GM13976 (cell line): ENCODE data around the gene SYT12.

Experiments
- DNase-seq: peaks from one replicate; pipeline ENCODE4 v3.0.0; 2012; ENCODE audit warnings: low spot score
- in situ Hi-C: fragments of 300-500 bp; cut with MboI; formaldehyde crosslinking; loops from one replicate; pipeline ENCODE4 v1.12.0; 2022; ENCODE audit warnings: low sequenced_read_pairs, mixed read lengths, inconsistent platforms; ENCODE audit not compliant: unreplicated experiment
- TF ChIP-seq, protein P1 (sequence below): IDR thresholded peaks from 2 replicates; pipeline ENCODE4 v1.5.1; 2012; ENCODE audit warnings: borderline replicate concordance, mild to moderate bottlenecking; ENCODE audit not compliant: insufficient read depth; ENCODE audit errors: extremely low read depth, missing control alignments, control extremely low read depth

The SYT12 gene

DNA sequence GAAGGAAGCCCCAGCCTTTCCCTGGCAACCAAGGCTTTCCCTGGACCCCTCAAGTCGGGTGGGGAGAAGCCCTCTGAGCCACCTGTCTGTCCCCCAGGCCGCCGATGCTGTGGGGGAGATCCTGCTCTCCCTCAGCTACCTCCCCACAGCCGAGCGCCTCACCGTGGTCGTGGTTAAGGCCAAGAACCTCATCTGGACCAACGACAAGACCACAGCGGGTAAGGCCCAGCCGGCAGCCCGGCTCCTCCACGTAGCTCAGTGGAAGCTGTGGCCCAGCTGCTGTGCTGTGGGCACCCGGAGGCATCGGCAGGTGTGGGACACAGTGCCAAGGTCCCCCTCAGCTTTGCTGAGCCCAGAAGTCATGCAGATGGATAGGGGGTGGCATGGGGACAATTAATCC is 21.6 kb downstream of the SYT12 start:
- in situ Hi-C loops = no loop called here
- TF ChIP-seq, protein P1, sequence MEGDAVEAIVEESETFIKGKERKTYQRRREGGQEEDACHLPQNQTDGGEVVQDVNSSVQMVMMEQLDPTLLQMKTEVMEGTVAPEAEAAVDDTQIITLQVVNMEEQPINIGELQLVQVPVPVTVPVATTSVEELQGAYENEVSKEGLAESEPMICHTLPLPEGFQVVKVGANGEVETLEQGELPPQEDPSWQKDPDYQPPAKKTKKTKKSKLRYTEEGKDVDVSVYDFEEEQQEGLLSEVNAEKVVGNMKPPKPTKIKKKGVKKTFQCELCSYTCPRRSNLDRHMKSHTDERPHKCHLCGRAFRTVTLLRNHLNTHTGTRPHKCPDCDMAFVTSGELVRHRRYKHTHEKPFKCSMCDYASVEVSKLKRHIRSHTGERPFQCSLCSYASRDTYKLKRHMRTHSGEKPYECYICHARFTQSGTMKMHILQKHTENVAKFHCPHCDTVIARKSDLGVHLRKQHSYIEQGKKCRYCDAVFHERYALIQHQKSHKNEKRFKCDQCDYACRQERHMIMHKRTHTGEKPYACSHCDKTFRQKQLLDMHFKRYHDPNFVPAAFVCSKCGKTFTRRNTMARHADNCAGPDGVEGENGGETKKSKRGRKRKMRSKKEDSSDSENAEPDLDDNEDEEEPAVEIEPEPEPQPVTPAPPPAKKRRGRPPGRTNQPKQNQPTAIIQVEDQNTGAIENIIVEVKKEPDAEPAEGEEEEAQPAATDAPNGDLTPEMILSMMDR = peak; percentile 19
- DNase-seq = no peak

GRCh38 chr11:67045314-67045713 is 22.4 kb downstream of the SYT12 start:
- peak; percentile 80 for DNase-seq
- in situ Hi-C loops = no loop called here
- TF ChIP-seq, protein P1 = no peak

DNA sequence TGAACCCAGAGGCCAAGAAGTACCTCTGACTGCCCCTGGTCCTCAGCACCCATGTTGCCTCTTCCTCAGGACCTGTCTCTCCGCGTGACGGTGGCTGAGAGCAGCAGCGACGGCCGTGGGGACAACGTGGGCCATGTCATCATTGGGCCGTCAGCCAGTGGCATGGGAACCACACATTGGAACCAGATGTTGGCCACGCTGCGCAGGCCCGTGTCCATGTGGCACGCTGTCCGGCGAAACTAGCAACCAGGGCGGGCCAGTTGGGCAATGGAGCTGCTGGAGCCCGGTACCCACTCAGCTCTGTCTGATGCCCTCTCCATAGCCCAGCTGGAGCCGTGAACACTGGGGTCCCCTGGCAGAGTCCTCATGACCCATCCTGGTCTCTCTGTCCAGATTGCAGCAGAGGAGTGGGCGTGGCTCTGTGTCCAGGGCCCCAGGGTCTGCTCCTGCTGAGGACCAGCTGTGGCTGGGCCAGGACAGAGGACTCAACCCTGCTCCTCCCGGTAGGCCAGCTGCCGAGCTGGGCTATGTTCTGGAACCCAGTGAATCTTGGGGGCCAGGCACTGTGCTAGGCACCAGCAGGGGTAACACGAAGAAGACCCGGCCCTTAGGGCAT is 25.7 kb downstream of the SYT12 start:
- TF ChIP-seq, protein P1 = no peak
- DNase-seq = no peak
- in situ Hi-C loops = no loop called here

GRCh38 chr11:67050139-67050538 is 27.2 kb downstream of the SYT12 start:
- TF ChIP-seq, protein P1 = no peak
- in situ Hi-C loops = no loop called here
- DNase-seq = no peak

- in situ Hi-C loops = no loop called here
- TF ChIP-seq, protein P1 = no peak
- no peak for DNase-seq
These were observed 28.4 kb downstream of the SYT12 start for GRCh38 chr11:67051180-67051893.

- in situ Hi-C loops = no loop called here
- DNase-seq = no peak
- TF ChIP-seq, protein P1 = no peak
These were observed 29.1 kb downstream of the SYT12 start for GRCh38 chr11:67051945-67052488.
